SK-N-SH (cell line): ENCODE data around the gene SMIM5. TPM values are rescaled to one million over a fixed set of nuclear protein-coding genes. Genes with fewer than 3 reads are reported as not detected.
A peak's percentile ranks its signal among the peaks of the same experiment; 100 is the strongest.

Experiments
- CTCF ChIA-PET: fragments of 300-600, 350-600 bp; formaldehyde crosslinking; extraction: SDS; loops from one replicate; lab custom pipeline; 2021; lab: Yijun Ruan, JAX
- POLR2A ChIA-PET: fragments of 350-600 bp; sonication (Branson Sonifier 250); formaldehyde crosslinking; extraction: SDS; loops from one replicate; lab custom pipeline; 2020; ENCODE audit warnings: antibody characterized with exemption, inconsistent platforms; lab: Yijun Ruan, JAX
- DNase-seq: peaks from one replicate; pipeline ENCODE4 v3.0.0; 2012
- H2AFZ ChIP-seq: fragments of 200-600 bp; sonication (generic); 2 replicates; pipeline ENCODE4 v1.8.1; 2016; ENCODE audit warnings: antibody characterized with exemption, mild to moderate bottlenecking, low read depth
- H3F3A ChIP-seq: fragments of 200-600 bp; sonication (generic); replicated peaks from 2 replicates; pipeline ENCODE3; 2016; ENCODE audit warnings: antibody characterized with exemption, mild to moderate bottlenecking; ENCODE audit not compliant: insufficient read depth
- H3K27ac ChIP-seq, 2 experiments: fragments of 200-500 bp in 1 of 2; fragments of 200-600 bp in 1 of 2; sonication (Bioruptor generic) in 1 of 2; sonication (generic), shearing (Covaris generic) in 1 of 2; 2 replicates each; pipeline versions ENCODE4 v1.5.1 to v1.6.1; 2014 to 2016; ENCODE audit warnings: low read depth in 2 of 2, inconsistent platforms in 1 of 2, low read length in 1 of 2, mild to moderate bottlenecking in 1 of 2, mixed read lengths in 1 of 2
- H3K27me3 ChIP-seq: fragments of 200-600 bp; sonication (generic), shearing (Covaris generic); 2 replicates; pipeline ENCODE4 v1.6.1; 2016; ENCODE audit warnings: mixed run types; ENCODE audit not compliant: insufficient read depth
- H3K36me3 ChIP-seq, 2 experiments: fragments of 200-500 bp in 1 of 2; fragments of 200-600 bp in 1 of 2; sonication (Bioruptor generic) in 1 of 2; sonication (generic) in 1 of 2; replicated peaks in 1 of 2; 2 replicates each; pipeline versions ENCODE3 to v1.5.1; 2014 to 2016; ENCODE audit warnings: low read length in 1 of 2, mild to moderate bottlenecking in 1 of 2; ENCODE audit not compliant: insufficient read depth in 2 of 2, control insufficient read depth in 1 of 2
- H3K4me1 ChIP-seq, 2 experiments: fragments of 200-500 bp in 1 of 2; fragments of 200-600 bp in 1 of 2; sonication (Bioruptor generic) in 1 of 2; sonication (generic), shearing (Covaris generic) in 1 of 2; 2 replicates each; pipeline versions ENCODE4 v1.5.1 to v1.6.1; 2014 to 2016; ENCODE audit warnings: low read depth in 1 of 2, low read length in 1 of 2, mixed run types in 1 of 2; ENCODE audit not compliant: insufficient read depth in 2 of 2, control insufficient read depth in 1 of 2
- H3K4me2 ChIP-seq: fragments of 200-600 bp; sonication (generic), shearing (Covaris generic); 2 replicates; pipeline ENCODE4 v1.6.1; 2017; ENCODE audit warnings: mixed run types
- H3K4me3 ChIP-seq, 2 experiments: fragments of 200-500 bp in 1 of 2; fragments of 200-600 bp in 1 of 2; sonication (Bioruptor generic) in 1 of 2; sonication (generic), shearing (Covaris generic) in 1 of 2; 2 replicates each; pipeline versions ENCODE4 v1.5.1 to v1.8.1; 2014 to 2016; ENCODE audit warnings: low read depth in 2 of 2, inconsistent platforms in 1 of 2, low read length in 1 of 2, mild to moderate bottlenecking in 1 of 2, mixed read lengths in 1 of 2, moderate library complexity in 1 of 2
- H3K79me2 ChIP-seq: fragments of 200-600 bp; sonication (generic); 2 replicates; pipeline ENCODE4 v1.8.1; 2017; ENCODE audit warnings: mild to moderate bottlenecking; ENCODE audit not compliant: insufficient read depth
- H3K9ac ChIP-seq: fragments of 200-600 bp; sonication (generic); 2 replicates; pipeline ENCODE4 v1.6.1; 2017; ENCODE audit warnings: mixed run types
- H3K9me2 ChIP-seq: fragments of 200-600 bp; sonication (generic); 2 replicates; pipeline ENCODE4 v1.6.1; 2017; ENCODE audit warnings: mixed run types
- H3K9me3 ChIP-seq: fragments of 200-600 bp; sonication (generic); 2 replicates; pipeline ENCODE4 v1.6.1; 2017; ENCODE audit warnings: mixed run types, mild to moderate bottlenecking, moderate library complexity
- H4K20me1 ChIP-seq: fragments of 200-600 bp; sonication (generic); 2 replicates; pipeline ENCODE4 v1.6.1; 2017; ENCODE audit warnings: mild to moderate bottlenecking, mixed run types; ENCODE audit not compliant: insufficient read depth
- CHD2 ChIP-seq: fragments of 150-350 bp; IDR thresholded peaks from 2 replicates; pipeline ENCODE4 v1.6.1; 2018; ENCODE audit warnings: low read length; ENCODE audit not compliant: partially characterized antibody
- ELF1 ChIP-seq: IDR thresholded peaks from 2 replicates; pipeline ENCODE4 v1.4.0; 2012
- EZH2phosphoT487 ChIP-seq: fragments of 200-600 bp; sonication (generic); IDR thresholded peaks from 2 replicates; pipeline ENCODE4 v1.6.1; 2017; ENCODE audit warnings: low read depth, mixed run types, mild to moderate bottlenecking, antibody characterized with exemption, moderate library complexity, borderline replicate concordance
- GABPA ChIP-seq: IDR thresholded peaks from 2 replicates; pipeline ENCODE4 v1.4.0; 2012; ENCODE audit warnings: low read depth, mild to moderate bottlenecking
- GATA2 ChIP-seq: sonication (generic); formaldehyde crosslinking; IDR thresholded peaks from 2 replicates; pipeline ENCODE4 v1.5.0; 2020; ENCODE audit warnings: mild to moderate bottlenecking, missing genetic modification reagents
- JUND ChIP-seq: IDR thresholded peaks from 2 replicates; pipeline ENCODE4 v1.4.0; 2012
- MXI1 ChIP-seq: IDR thresholded peaks from 2 replicates; pipeline ENCODE4 v1.6.1; 2012; ENCODE audit warnings: mild to moderate bottlenecking, low read depth, low read length, improper control_type of control experiment
- NFIC ChIP-seq: IDR thresholded peaks from 2 replicates; pipeline ENCODE4 v1.4.0; 2012; ENCODE audit warnings: borderline replicate concordance
- RAD21 ChIP-seq: IDR thresholded peaks from 2 replicates; pipeline ENCODE4 v1.6.1; 2012; ENCODE audit warnings: mild to moderate bottlenecking, low read length
- RFX5 ChIP-seq: IDR thresholded peaks from 2 replicates; pipeline ENCODE4 v1.6.1; 2012; ENCODE audit warnings: mild to moderate bottlenecking, improper control_type of control experiment, low read length
- SMC3 ChIP-seq: IDR thresholded peaks from 2 replicates; pipeline ENCODE4 v1.6.1; 2012; ENCODE audit warnings: low read depth, low read length, improper control_type of control experiment
- TEAD4 ChIP-seq: IDR thresholded peaks from 2 replicates; pipeline ENCODE4 v1.4.0; 2012; ENCODE audit warnings: mild to moderate bottlenecking, borderline replicate concordance; ENCODE audit not compliant: insufficient read depth
- WGBS: methylation state at CpG from one replicate; pipeline ENCODE4 v1.1.6; 2017; ENCODE audit warnings: low lambda C conversion rate; 5-methylcytosine and 5-hydroxymethylcytosine counted together
- polyA plus RNA-seq, 3 experiments: library from polyadenylated mRNA; depleted of rRNA; stranded (reverse); fragments of >200 nt; gene quantifications; 2 replicates each; pipeline ENCODE4 v1.2.3, GENCODE V29; 2012
- TF ChIP-seq, protein P1 (sequence below): fragments of 150-350 bp; IDR thresholded peaks from 2 replicates; pipeline ENCODE4 v1.6.1; 2017; ENCODE audit warnings: antibody characterized with exemption, low read length, low read depth, borderline replicate concordance
- TF ChIP-seq, protein P2 (sequence below): IDR thresholded peaks from 2 replicates; pipeline ENCODE4 v1.4.0; 2012; ENCODE audit warnings: low read depth, borderline replicate concordance

The SMIM5 gene
- polyA plus RNA-seq, 1 of the 3 experiments (the other 2 are of a cell fraction) = 0.02 TPM

DNA sequence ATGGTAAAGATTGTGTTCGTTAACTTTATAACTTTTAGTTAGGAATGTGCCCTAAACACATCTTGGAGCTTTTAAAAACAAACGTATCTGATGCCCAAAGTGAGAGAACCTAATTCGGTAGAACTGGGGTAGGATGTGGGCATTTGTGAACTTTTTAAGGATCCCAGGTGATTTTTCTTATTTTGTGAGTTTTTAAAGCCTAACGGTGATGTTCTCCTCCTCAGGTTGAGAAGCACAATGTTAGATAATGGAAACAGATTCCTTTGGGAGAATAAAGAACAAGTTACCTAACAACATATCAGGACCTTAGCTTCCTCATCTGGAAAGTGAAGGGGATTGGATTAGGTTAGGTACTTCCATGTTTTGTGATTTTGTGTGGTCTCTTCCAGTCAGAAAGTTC, 34.6 kb downstream of the SMIM5 start:
- H2AFZ ChIP-seq = peak overlapping the region; percentile 56; the same call in 1 of the 2 replicates
- peak overlapping the region; percentile 93 for H3K9ac ChIP-seq
- peak overlapping the region; percentile 77 for H3K4me2 ChIP-seq
- 0% methylated on average over 4 of the region's 4 CpGs for WGBS
- H4K20me1 ChIP-seq = no peaks in the 10 kb centered on the region
- peaks cover 12 to 16% of the 10 kb centered on the region in 2 experiments; a peak in 3 of 4 replicates for H3K4me1 ChIP-seq
- H3K36me3 ChIP-seq = peaks cover 39 to 64% of the 10 kb centered on the region in 2 experiments
- H3K9me3 ChIP-seq = no peaks in the 10 kb centered on the region
- ChIA-PET POLR2A (interaction anchor here (1.2 to 1.4 kb wide), 2 partner anchors 10 to 26 kb away, joined by 3 to 5 read pairs; no protein-coding TSS in a partner anchor), CTCF (interaction anchor here (0.7 to 5.9 kb wide), 16 partner anchors 8 to 163 kb away, joined by 3 to 75 read pairs (median 4); partner anchors contain the start of gene SMIM5)
- peak overlapping the region; percentile 94 to 97 for H3K4me3 ChIP-seq
- H3K27me3 ChIP-seq = no peaks in the 10 kb centered on the region
- peak overlapping the region; percentile 79 to 81; a peak in 3 of 4 replicates for H3K27ac ChIP-seq
- H3K79me2 ChIP-seq = peaks cover 80% of the 10 kb centered on the region
- DNase-seq = no peak
- peaks cover 5% of the 10 kb centered on the region for H3F3A ChIP-seq
- H3K9me2 ChIP-seq = no peaks in the 10 kb centered on the region
- TF ChIP-seq GATA2 (no peak), RFX5 (no peak), CHD2 (no peak), ELF1 (no peak), MXI1 (no peak)
- TF ChIP-seq, protein P1, sequence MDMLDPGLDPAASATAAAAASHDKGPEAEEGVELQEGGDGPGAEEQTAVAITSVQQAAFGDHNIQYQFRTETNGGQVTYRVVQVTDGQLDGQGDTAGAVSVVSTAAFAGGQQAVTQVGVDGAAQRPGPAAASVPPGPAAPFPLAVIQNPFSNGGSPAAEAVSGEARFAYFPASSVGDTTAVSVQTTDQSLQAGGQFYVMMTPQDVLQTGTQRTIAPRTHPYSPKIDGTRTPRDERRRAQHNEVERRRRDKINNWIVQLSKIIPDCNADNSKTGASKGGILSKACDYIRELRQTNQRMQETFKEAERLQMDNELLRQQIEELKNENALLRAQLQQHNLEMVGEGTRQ = no peak

DNA sequence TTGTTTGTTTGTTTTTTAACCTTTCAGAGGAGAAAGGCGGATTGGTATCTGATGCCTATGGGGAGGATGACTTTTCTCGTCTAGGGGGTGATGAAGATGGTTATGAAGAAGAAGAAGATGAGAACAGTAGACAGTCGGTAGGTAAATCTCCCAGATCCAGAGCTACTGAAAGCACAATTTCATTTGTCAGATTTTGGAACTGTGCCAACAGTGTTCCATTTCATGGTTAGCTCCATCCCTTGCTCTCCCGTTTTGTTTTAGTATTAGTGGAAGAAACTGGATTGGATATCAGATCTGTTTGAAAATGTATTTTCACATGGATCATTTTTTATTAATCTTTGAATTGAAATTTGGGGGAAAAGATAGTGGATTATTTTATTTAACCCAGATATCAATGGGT, 35.3 kb downstream of the SMIM5 start:
- DNase-seq = no peak
- peak overlapping the region; percentile 77 for H3K4me2 ChIP-seq
- peaks cover 44 to 65% of the 10 kb centered on the region in 2 experiments for H3K36me3 ChIP-seq
- peak overlapping the region; percentile 94 to 97; a peak in 3 of 4 replicates for H3K4me3 ChIP-seq
- H3K9me2 ChIP-seq = no peaks in the 10 kb centered on the region
- peaks cover 11% of the 10 kb centered on the region for H3F3A ChIP-seq
- H3K79me2 ChIP-seq = peaks cover 87% of the 10 kb centered on the region
- H4K20me1 ChIP-seq = no peaks in the 10 kb centered on the region
- 49% methylated on average over 4 of the region's 4 CpGs for WGBS
- H3K27me3 ChIP-seq = no peaks in the 10 kb centered on the region
- peaks cover 12 to 16% of the 10 kb centered on the region in 2 experiments; a peak in 3 of 4 replicates for H3K4me1 ChIP-seq
- peak overlapping the region; percentile 93 for H3K9ac ChIP-seq
- peak overlapping the region in 1 of 2 experiments; percentile 79; a peak in 1 of 4 replicates for H3K27ac ChIP-seq
- H3K9me3 ChIP-seq = no peaks in the 10 kb centered on the region
- CTCF ChIA-PET = interaction anchor here (0.7 to 5.9 kb wide), 10 partner anchors 7 to 85 kb away, joined by 3 to 75 read pairs (median 4); partner anchors contain the start of gene SMIM5
- H2AFZ ChIP-seq = no peak overlapping the region
- TF ChIP-seq, protein P2, sequence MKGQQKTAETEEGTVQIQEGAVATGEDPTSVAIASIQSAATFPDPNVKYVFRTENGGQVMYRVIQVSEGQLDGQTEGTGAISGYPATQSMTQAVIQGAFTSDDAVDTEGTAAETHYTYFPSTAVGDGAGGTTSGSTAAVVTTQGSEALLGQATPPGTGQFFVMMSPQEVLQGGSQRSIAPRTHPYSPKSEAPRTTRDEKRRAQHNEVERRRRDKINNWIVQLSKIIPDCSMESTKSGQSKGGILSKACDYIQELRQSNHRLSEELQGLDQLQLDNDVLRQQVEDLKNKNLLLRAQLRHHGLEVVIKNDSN = no peak
- TF ChIP-seq NFIC = peak; percentile 65
- TF ChIP-seq, all 33 proteins: peak for 1
- POLR2A ChIA-PET = no interaction called here

DNA sequence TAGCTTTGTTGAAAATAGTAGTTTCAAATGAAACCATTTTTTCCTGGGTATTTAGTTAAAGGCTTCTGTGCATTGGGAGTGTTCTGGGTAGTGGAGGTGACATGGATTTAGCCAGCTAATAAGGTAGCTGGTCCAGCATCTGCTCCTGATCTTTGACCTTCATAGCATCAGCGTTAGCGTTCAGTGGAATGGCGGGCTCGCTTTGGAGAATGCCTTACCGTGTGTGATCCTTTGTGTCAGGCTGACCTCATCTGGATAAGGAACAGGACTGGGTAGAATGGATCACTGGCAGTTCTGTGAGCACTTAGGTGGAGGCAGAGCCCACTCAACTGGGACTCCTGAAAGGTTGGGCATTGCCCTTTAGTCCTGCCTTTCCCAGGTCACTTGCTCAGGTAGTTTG, 37.6 kb downstream of the SMIM5 start:
- Histone ChIP-seq H3K4me2 (no peak overlapping the region), H3K36me3 (peaks cover 46 to 67% of the 10 kb centered on the region in 2 experiments), H3K27me3 (no peaks in the 10 kb centered on the region), H3K9me2 (no peaks in the 10 kb centered on the region), H3K4me3 (no peak overlapping the region), H3K9ac (no peak overlapping the region), H3K9me3 (no peaks in the 10 kb centered on the region), H4K20me1 (no peaks in the 10 kb centered on the region), H3K79me2 (peaks cover 100% of the 10 kb centered on the region), H3F3A (peaks cover 29% of the 10 kb centered on the region), H2AFZ (no peak overlapping the region), H3K4me1 (peaks cover 10 to 14% of the 10 kb centered on the region in 2 experiments; a peak in 3 of 4 replicates), H3K27ac (no peak overlapping the region)
- 85% methylated on average over 5 of the region's 5 CpGs for WGBS
- no peak for DNase-seq
- CTCF ChIA-PET = interaction anchor here (0.6 to 7.5 kb wide), 15 partner anchors 11 to 748 kb away, joined by 3 to 297 read pairs (median 4); partner anchors contain the start of genes GALK1, SMIM5 and USH1G
- no peak for TF ChIP-seq RFX5
- TF ChIP-seq RAD21 = no peak
- TF ChIP-seq SMC3 = no peak
- TF ChIP-seq CHD2 = no peak
- TF ChIP-seq EZH2phosphoT487 = no peak
- no peak for TF ChIP-seq JUND
- TF ChIP-seq TEAD4 = no peak
- no peak for TF ChIP-seq GABPA
- TF ChIP-seq, all 33 proteins: peak for 0
- POLR2A ChIA-PET = no interaction called here
